22Rv1 (cell line): ENCODE measurements around the gene UBE2E2.

Experiments used
- CTCF ChIP-seq: fragments of 450-650 bp; IDR thresholded peaks from 2 replicates; pipeline ENCODE4 v1.5.1; 2017; ENCODE audit warnings: mild to moderate bottlenecking
- ZFX ChIP-seq: fragments of 450-650 bp; IDR thresholded peaks from 2 replicates; pipeline ENCODE4 v1.6.1; 2017; ENCODE audit warnings: antibody characterized with exemption, borderline replicate concordance

- TF ChIP-seq CTCF (no peak), ZFX (no peak)
These were observed 411.9 kb downstream of the UBE2E2 start for GRCh38 chr3:23615068-23615467.
